ENCODE measurements around the gene VIPR2. TPM values are rescaled to one million over a fixed set of nuclear protein-coding genes. Genes with fewer than 3 reads are reported as not detected.

Gene VIPR2
- total RNA-seq, 1 experiment from 2014 or later: not detected

DNA sequence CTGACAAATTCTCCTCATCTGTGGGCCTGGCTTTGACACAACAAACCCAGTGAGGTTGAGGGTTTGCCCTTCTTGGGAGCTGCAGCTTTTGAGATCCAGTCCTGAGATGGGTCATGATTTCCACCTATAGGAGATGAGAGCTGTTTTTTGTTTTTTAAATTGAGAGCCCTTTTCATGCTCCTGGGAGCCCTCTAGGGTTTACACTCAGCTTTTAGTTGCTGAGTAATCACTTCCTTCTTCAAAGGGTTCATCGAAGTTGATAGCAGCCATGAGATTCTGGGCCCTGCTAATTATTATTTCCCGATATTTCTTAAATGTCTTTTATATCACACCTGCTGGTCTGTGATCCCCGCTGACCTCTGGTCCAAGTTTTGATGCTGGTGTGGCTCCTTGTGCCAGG lies 47.3 kb upstream of the VIPR2 start:
- H3K9me2 ChIP-seq (ENCODE audit: insufficient read depth): no peaks in the 10 kb centered on the region
- H3F3A ChIP-seq (ENCODE audit: insufficient read depth, low read depth): no peaks in the 10 kb centered on the region
- no peak overlapping the region for H3K27ac ChIP-seq
- no TSS peak for BruUV-seq (replicated peaks)
- CTCF ChIA-PET: no interaction called here
- no peaks in the 10 kb centered on the region for H3K9me3 ChIP-seq (ENCODE audit: insufficient read depth, low read depth)
- no peaks in the 10 kb centered on the region for H4K20me1 ChIP-seq (ENCODE audit: insufficient read depth)
- POLR2A ChIA-PET (ENCODE audit: unreplicated experiment): no interaction called here
- no peaks in the 10 kb centered on the region for H3K79me2 ChIP-seq (ENCODE audit: low read depth)
- no peak overlapping the region for H3K4me3 ChIP-seq
- H3K4me2 ChIP-seq: no peak overlapping the region
- intact Hi-C loops (cut with micrococcal nuclease; ENCODE audit: unreplicated experiment): no loop called here
- DNase-seq: no peak
- H3K27me3 ChIP-seq (ENCODE audit: insufficient read depth, low read depth): peaks cover 74% of the 10 kb centered on the region
- no peaks in the 10 kb centered on the region for H3K36me3 ChIP-seq (ENCODE audit: low read depth)
- TF ChIP-seq, protein P1, sequence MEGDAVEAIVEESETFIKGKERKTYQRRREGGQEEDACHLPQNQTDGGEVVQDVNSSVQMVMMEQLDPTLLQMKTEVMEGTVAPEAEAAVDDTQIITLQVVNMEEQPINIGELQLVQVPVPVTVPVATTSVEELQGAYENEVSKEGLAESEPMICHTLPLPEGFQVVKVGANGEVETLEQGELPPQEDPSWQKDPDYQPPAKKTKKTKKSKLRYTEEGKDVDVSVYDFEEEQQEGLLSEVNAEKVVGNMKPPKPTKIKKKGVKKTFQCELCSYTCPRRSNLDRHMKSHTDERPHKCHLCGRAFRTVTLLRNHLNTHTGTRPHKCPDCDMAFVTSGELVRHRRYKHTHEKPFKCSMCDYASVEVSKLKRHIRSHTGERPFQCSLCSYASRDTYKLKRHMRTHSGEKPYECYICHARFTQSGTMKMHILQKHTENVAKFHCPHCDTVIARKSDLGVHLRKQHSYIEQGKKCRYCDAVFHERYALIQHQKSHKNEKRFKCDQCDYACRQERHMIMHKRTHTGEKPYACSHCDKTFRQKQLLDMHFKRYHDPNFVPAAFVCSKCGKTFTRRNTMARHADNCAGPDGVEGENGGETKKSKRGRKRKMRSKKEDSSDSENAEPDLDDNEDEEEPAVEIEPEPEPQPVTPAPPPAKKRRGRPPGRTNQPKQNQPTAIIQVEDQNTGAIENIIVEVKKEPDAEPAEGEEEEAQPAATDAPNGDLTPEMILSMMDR (conservative IDR thresholded peaks at IDR 0.05): no peak
- no peak for TF ChIP-seq EZH2 (IDR thresholded peaks at IDR 0.05; ENCODE audit: low read depth)
- no peaks in the 10 kb centered on the region for H3K4me1 ChIP-seq (replicated peaks; ENCODE audit: insufficient read depth)
- no peak overlapping the region for H2AFZ ChIP-seq

DNA sequence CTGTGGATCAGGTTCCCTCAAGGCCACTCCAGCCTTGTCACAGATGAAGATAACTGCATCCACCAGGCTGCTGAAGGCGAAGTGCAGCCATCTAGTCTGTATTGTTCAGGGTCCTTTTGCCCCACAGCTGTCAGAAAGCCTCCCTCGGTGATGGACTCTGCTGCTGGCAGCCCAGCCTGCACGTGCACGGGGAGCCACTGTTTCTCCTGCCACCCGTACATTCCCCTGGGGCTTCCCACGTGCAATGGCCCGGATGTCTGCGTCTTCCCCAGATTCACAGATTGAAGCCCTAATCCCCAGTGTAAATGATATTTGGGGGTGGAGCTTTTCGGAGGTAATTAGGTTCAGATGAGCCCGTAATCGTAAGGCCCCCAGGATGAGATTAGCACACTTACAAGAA lies 46.6 kb upstream of the VIPR2 start:
- Histone ChIP-seq H3K4me2 (no peak overlapping the region), H3K79me2 (ENCODE audit: low read depth) (no peaks in the 10 kb centered on the region), H3K9me2 (ENCODE audit: insufficient read depth) (no peaks in the 10 kb centered on the region), H3F3A (ENCODE audit: insufficient read depth, low read depth) (no peaks in the 10 kb centered on the region), H2AFZ (no peak overlapping the region), H3K4me1 (replicated peaks; ENCODE audit: insufficient read depth) (no peaks in the 10 kb centered on the region), H3K4me3 (no peak overlapping the region), H3K36me3 (ENCODE audit: low read depth) (no peaks in the 10 kb centered on the region), H3K9me3 (ENCODE audit: insufficient read depth, low read depth) (no peaks in the 10 kb centered on the region), H3K27me3 (ENCODE audit: insufficient read depth, low read depth) (peaks cover 67% of the 10 kb centered on the region), H4K20me1 (ENCODE audit: insufficient read depth) (no peaks in the 10 kb centered on the region), H3K27ac (no peak overlapping the region)
- no TSS peak for BruUV-seq (replicated peaks)
- POLR2A ChIA-PET (ENCODE audit: unreplicated experiment): no interaction called here
- intact Hi-C loops (cut with micrococcal nuclease; ENCODE audit: unreplicated experiment): no loop called here
- CTCF ChIA-PET: no interaction called here
- no peak for TF ChIP-seq EZH2 (IDR thresholded peaks at IDR 0.05; ENCODE audit: low read depth)
- TF ChIP-seq, protein P1 (conservative IDR thresholded peaks at IDR 0.05): no peak
- DNase-seq: no peak

DNA sequence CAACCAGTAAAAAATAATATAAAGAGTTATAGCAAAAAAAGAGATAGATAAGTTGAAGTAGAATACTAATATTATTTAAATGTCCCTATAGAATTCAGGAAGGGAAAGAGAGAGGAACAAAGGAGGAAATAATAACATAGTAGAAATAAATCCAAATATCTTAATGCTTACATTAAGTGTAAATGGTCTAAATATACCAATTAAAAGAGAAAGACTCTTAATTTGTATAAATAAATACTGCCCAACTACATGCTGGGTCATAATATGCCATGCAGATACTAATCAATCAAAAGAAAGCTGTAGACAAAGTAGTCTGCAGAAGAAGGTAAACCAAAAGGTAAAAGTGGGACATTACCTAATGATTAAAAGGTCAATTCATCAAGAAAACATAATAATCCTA lies 43.3 kb upstream of the VIPR2 start:
- no peaks in the 10 kb centered on the region for H3K9me2 ChIP-seq (ENCODE audit: insufficient read depth)
- no peaks in the 10 kb centered on the region for H3F3A ChIP-seq (ENCODE audit: insufficient read depth, low read depth)
- no peak overlapping the region for H2AFZ ChIP-seq
- H3K4me3 ChIP-seq: no peak overlapping the region
- ChIA-PET POLR2A (ENCODE audit: unreplicated experiment) (no interaction called here), CTCF (no interaction called here)
- H3K27ac ChIP-seq: no peak overlapping the region
- H4K20me1 ChIP-seq (ENCODE audit: insufficient read depth): no peaks in the 10 kb centered on the region
- H3K4me2 ChIP-seq: no peak overlapping the region
- DNase-seq: no peak
- TF ChIP-seq EZH2 (IDR thresholded peaks at IDR 0.05; ENCODE audit: low read depth): no peak
- TF ChIP-seq, protein P1 (conservative IDR thresholded peaks at IDR 0.05): no peak
- no peaks in the 10 kb centered on the region for H3K9me3 ChIP-seq (ENCODE audit: insufficient read depth, low read depth)
- no peaks in the 10 kb centered on the region for H3K79me2 ChIP-seq (ENCODE audit: low read depth)
- no TSS peak for BruUV-seq (replicated peaks)
- H3K36me3 ChIP-seq (ENCODE audit: low read depth): no peaks in the 10 kb centered on the region
- intact Hi-C loops (cut with micrococcal nuclease; ENCODE audit: unreplicated experiment): no loop called here
- peaks cover 36% of the 10 kb centered on the region for H3K27me3 ChIP-seq (ENCODE audit: insufficient read depth, low read depth)
- no peaks in the 10 kb centered on the region for H3K4me1 ChIP-seq (replicated peaks; ENCODE audit: insufficient read depth)
